EH (cell line): ENCODE results near the gene PDCD1.
"Not testable (repeated sequence)": the region's sequence is repeated elsewhere in the genome, so short reads cannot be mapped to it uniquely, and the experiment has no call there.

ENCODE experiments used
- DNase-seq: peaks from one replicate; pipeline ENCODE4 v3.0.0-alpha.2; 2015; ENCODE audit warnings: low read depth

The PDCD1 gene

DNA sequence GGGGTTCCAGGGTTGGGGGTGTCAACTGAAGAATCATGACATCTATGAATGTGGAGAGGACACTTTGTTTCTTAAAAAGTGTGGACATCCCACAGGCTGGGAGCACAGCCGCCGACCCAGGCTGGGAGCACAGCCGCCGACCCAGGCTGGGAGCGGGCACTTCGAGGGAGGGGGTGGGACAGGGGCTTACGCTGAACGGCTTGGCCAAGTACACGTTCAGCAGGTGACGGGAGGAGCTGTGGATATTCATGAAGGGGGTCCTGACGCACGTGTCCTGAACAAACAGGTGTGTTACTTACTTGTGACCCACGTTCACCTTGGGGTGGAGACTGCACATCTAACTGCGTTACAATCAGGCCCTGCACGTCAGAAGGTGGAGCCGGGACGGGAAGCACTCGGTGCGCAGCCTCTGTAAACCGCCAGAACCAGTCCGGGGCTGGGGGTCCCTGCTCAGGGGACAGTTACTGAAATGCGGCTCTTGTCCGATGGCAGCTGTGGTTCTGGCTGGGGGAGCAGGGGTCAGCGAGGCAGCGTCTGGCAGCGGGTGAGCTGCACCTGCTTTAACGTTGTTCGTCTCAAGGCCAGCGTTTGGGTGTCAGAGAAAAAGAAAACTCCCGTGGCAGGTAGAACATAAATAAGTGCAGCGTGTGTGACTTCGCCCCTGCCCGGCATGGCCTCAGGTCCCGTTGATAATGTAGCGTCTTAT, 58.3 kb downstream of the PDCD1 start:
- DNase-seq: not testable (repeated sequence)
